Adipocyte (in vitro differentiated cells): ENCODE measurements around the gene CMPK2.

Experiments used
- DNase-seq: peaks from one replicate; pipeline ENCODE4 v3.0.0-alpha.2; 2015; ENCODE audit warnings: low read depth
- H3K27me3 ChIP-seq: replicated peaks from 2 replicates; pipeline ENCODE4 v1.7.0; 2013; ENCODE audit warnings: mild to moderate bottlenecking, low read length, moderate library complexity; ENCODE audit not compliant: control insufficient read depth, insufficient read depth
- H3K36me3 ChIP-seq: 2 replicates; pipeline ENCODE4 v1.7.0; 2013; ENCODE audit warnings: low read length, mild to moderate bottlenecking, moderate library complexity; ENCODE audit not compliant: control insufficient read depth, insufficient read depth, severe bottlenecking
- H3K4me1 ChIP-seq: 2 replicates; pipeline ENCODE4 v1.7.0; 2013; ENCODE audit warnings: mild to moderate bottlenecking, low read length, moderate library complexity; ENCODE audit not compliant: control insufficient read depth, insufficient read depth
- H3K4me3 ChIP-seq: 2 replicates; pipeline ENCODE4 v1.7.0; 2013; ENCODE audit warnings: mild to moderate bottlenecking, low read length, moderate library complexity
- H3K9ac ChIP-seq: 2 replicates; pipeline ENCODE4 v1.7.0; 2013; ENCODE audit warnings: mild to moderate bottlenecking, low read length, moderate library complexity
- H3K9me3 ChIP-seq: 2 replicates; pipeline ENCODE4 v1.7.0; 2013; ENCODE audit warnings: mild to moderate bottlenecking, low read length, moderate library complexity; ENCODE audit not compliant: control insufficient read depth

The CMPK2 gene

DNA sequence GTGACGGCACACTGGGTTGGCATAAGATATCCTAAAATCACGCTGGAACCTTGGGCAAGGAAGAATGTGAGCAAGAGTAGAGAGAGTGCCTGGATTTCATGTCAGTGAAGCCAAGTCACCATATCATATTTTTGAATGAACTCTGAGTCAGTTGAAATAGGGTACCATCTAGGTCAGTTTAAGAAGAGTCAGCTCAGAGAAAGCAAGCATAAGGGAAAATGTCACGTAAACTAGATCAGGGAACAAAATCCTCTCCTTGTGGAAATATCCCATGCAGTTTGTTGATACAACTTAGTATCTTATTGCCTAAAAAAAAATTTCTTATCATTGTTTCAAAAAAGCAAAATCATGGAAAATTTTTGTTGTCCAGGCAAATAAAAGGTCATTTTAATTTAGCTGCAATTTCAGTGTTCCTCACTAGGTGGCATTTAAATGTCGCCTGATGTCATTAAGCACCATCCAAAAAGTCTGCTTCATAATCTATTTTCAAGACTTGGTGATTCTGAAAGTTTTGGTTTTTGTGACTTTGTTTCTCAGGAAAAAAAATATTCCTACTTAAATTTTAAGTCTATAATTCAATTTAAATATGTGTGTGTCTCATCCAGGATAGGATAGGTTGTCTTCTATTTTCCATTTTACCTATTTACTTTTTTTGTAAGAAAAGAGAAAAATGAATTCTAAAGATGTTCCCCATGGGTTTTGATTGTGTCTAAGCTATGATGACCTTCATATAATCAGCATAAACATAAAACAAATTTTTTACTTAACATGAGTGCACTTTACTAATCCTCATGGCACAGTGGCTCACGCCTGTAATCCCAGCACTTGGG, 31.4 kb upstream of the CMPK2 start:
- H3K4me3 ChIP-seq = no peak overlapping the region
- no peaks in the 10 kb centered on the region for H3K9me3 ChIP-seq
- H3K27me3 ChIP-seq = no peaks in the 10 kb centered on the region
- peak; percentile 80 for DNase-seq
- H3K9ac ChIP-seq = no peak overlapping the region
- no peaks in the 10 kb centered on the region for H3K36me3 ChIP-seq
- H3K4me1 ChIP-seq = no peaks in the 10 kb centered on the region

DNA sequence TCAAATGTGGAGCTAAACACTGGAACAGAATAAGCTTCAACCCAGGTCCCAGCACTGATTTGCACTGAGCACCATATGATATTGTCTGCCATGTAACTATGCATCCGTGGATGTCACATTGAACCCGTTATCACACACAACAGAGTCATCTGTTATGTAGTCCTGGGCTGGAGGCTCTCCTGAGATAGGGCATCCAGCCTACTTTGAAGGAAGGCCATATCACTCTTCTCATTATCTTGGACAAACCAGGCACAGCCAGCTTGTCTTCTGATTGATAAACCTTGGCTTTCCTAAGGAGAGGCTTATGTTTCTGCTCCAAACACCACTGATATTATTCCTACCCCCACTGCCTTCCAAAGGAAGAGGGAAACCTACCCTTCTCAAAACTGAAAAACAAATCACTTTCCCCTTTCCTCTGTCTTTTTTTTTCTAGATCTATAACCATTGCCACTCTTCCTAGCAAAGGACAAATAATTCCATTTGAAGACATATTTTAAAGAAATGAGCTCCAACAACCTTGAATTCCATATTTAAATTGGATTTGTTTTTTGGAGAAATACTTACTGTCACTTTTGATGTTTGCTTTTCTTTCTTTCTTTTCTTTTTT, 28.3 kb upstream of the CMPK2 start:
- no peaks in the 10 kb centered on the region for H3K4me1 ChIP-seq
- H3K27me3 ChIP-seq = no peaks in the 10 kb centered on the region
- H3K36me3 ChIP-seq = no peaks in the 10 kb centered on the region
- no peak for DNase-seq
- H3K9ac ChIP-seq = no peak overlapping the region
- no peaks in the 10 kb centered on the region for H3K9me3 ChIP-seq
- no peak overlapping the region for H3K4me3 ChIP-seq

DNA sequence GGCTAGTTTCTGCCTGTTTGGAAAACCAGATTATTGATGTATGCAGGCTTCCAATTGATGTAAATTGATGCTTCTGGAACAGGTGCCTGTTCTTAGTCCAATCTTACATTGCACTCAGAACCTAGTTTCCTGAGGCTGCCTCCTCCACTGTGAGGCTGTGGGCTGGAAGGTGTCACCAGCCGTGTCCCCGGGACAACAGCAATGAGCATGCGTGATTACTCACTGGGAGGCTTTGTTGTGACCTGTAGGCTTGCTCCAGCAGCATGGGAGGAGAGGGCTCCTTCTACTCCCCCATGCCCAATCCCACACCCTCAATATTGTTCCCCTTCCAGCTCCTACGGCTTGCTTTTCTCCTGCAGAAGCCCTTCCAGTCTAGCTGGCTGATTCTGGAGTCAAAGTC, 23.0 kb upstream of the CMPK2 start:
- no peaks in the 10 kb centered on the region for H3K9me3 ChIP-seq

DNA sequence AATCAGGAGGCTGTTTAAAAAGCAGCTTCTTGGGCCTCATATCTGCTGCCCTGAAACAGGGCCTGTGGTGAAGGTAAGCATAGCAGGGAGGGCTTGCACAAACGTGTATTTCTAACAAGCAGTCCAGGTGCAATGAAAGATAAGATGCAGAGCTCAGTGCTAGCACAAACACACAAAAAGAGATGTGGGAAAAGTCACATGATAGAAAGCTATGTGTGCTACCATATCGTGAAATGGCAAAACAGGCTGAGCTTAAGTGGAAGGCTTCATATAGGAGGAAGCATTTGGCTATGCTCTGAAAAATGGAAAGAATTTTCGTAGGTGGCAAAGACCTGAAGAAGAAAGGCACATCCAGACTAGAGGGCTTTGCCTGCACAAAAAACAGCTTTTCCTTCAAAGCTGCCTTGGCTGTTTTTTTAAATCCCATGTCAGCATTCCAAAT, 22.1 kb upstream of the CMPK2 start:
- H3K27me3 ChIP-seq = no peaks in the 10 kb centered on the region
- no peak overlapping the region for H3K4me3 ChIP-seq
- no peak overlapping the region for H3K9ac ChIP-seq
- no peaks in the 10 kb centered on the region for H3K9me3 ChIP-seq
- no peaks in the 10 kb centered on the region for H3K4me1 ChIP-seq
- no peaks in the 10 kb centered on the region for H3K36me3 ChIP-seq
- DNase-seq = no peak

More for the DNA sequence above, 23.0 kb upstream of the CMPK2 start:
- H3K36me3 ChIP-seq = no peaks in the 10 kb centered on the region
- H3K4me3 ChIP-seq = no peak overlapping the region
- no peaks in the 10 kb centered on the region for H3K4me1 ChIP-seq
- H3K9ac ChIP-seq = no peak overlapping the region
- DNase-seq = no peak
- no peaks in the 10 kb centered on the region for H3K27me3 ChIP-seq

DNA sequence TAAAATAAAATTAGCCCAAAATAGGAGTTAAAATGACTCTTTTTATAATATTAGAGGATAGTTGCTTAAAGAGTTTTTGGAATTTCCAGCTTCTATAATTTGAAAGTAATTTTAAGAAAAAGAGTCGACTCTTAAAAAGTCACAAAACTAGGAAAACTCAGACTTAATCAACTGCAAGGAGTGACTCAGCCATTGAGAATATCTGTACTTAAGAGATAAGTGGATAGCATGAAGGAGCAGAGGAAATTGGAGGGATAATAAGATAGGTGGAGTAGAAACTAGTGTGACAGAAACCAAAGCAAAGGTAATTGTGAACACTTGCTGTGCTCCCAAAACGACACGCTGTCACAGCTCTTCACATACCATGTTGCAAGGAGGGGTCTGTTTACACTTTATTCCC, 20.3 kb upstream of the CMPK2 start:
- H3K9me3 ChIP-seq = no peaks in the 10 kb centered on the region
- H3K4me1 ChIP-seq = no peaks in the 10 kb centered on the region
- no peak for DNase-seq
- no peaks in the 10 kb centered on the region for H3K27me3 ChIP-seq
- H3K9ac ChIP-seq = no peak overlapping the region
- H3K36me3 ChIP-seq = no peaks in the 10 kb centered on the region
- no peak overlapping the region for H3K4me3 ChIP-seq

DNA sequence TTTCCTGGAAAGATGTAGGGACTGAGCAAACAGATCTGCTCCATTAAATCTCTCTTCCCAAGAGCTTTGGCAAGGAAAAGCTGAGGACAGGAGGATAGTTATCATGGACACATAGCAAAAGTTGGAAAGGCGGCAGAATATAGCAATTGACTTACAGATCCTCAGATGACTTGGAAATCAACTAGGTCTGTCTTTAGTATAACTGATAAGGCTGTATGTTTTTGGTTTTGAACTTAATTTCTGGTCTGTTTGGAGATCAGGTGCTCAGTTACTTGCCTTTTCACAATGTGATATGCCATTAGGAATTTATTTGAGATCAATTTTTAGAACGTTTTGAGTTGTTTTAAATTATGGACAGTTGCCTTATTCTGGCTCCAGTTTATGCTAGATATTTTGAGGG, 19.8 kb upstream of the CMPK2 start:
- no peaks in the 10 kb centered on the region for H3K4me1 ChIP-seq
- H3K36me3 ChIP-seq = no peaks in the 10 kb centered on the region
- no peak overlapping the region for H3K4me3 ChIP-seq
- no peaks in the 10 kb centered on the region for H3K9me3 ChIP-seq
- no peak overlapping the region for H3K9ac ChIP-seq
- H3K27me3 ChIP-seq = no peaks in the 10 kb centered on the region
- DNase-seq = no peak

DNA sequence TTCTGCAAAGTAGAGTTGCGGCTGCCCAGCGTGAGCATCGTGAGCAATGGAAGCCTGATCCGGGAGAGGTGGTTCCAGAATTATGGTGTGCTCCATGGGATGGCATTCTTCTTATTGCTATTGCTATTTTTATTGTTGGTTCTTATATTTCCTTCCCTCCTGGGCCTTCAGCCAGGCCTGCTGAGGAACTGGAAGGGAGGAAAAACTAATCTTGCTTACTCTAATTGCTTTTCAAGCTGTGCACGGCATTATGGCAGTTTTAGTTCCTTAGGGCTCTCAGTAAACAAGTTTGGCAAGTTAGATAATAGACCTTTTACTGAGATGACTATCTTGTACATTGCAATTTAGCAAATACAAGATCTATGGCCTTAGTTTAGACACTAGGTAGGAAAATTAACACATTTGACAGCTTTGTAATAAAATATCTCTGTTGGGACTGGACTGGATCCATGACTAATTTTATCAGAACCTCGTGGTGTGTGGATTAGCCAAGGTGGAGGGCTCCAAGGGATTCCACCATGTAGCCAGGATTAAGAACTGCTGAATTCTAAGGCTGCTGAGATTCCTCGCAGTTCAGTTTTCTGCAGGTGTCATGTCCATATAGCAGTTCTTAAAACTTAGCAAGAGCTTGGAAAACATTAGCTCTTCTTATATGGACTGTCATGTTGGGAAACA, 17.9 kb upstream of the CMPK2 start:
- H3K4me1 ChIP-seq = no peaks in the 10 kb centered on the region
- no peak overlapping the region for H3K4me3 ChIP-seq
- DNase-seq = no peak
- no peaks in the 10 kb centered on the region for H3K9me3 ChIP-seq
- no peak overlapping the region for H3K9ac ChIP-seq
- H3K27me3 ChIP-seq = peaks cover 3% of the 10 kb centered on the region
- no peaks in the 10 kb centered on the region for H3K36me3 ChIP-seq

DNA sequence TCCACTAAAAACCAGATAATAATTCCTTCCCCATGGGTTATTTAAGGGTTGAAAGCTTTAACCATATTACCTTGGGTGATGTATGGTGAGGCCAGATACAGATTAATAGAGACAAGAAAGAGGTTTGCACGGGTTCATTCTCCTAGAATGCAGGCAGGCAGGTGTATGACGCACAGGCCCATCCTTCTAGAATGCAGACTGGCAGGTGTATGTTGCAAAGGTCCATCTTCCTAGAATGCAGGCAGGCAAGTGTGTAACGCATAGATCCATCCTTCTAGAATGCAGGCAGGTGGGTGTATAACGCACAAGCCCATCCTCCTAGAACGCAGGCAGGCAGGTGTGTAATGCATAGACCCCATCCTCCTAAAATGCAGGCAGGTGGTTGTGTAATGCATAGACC, 15.8 kb upstream of the CMPK2 start:
- Histone ChIP-seq H3K36me3 (no peaks in the 10 kb centered on the region), H3K27me3 (peaks cover 4% of the 10 kb centered on the region), H3K9ac (no peak overlapping the region), H3K9me3 (no peaks in the 10 kb centered on the region), H3K4me1 (peaks cover 17% of the 10 kb centered on the region), H3K4me3 (no peak overlapping the region)
- no peak for DNase-seq

DNA sequence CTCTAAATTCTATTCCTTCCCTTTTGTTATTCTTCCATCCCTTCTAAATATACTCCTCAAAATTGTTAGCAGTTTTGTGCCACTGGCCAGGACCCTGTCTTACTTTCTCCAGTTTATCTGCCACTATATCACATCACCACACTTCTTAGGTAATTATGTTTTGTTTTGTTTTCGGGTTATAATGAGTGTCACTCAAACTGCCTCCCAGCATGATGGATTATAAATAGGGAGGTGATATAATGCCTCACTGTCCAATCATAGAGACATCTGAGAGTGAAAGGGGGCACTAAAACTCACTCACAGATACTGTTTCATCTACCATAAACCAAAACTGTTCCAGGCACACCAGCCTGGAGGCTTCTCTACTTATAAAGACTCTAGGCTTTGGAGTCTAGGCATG, 15.3 kb upstream of the CMPK2 start:
- Histone ChIP-seq H3K27me3 (peaks cover 4% of the 10 kb centered on the region), H3K4me3 (no peak overlapping the region), H3K4me1 (peaks cover 17% of the 10 kb centered on the region), H3K9ac (no peak overlapping the region), H3K9me3 (no peaks in the 10 kb centered on the region), H3K36me3 (no peaks in the 10 kb centered on the region)
- DNase-seq = no peak

DNA sequence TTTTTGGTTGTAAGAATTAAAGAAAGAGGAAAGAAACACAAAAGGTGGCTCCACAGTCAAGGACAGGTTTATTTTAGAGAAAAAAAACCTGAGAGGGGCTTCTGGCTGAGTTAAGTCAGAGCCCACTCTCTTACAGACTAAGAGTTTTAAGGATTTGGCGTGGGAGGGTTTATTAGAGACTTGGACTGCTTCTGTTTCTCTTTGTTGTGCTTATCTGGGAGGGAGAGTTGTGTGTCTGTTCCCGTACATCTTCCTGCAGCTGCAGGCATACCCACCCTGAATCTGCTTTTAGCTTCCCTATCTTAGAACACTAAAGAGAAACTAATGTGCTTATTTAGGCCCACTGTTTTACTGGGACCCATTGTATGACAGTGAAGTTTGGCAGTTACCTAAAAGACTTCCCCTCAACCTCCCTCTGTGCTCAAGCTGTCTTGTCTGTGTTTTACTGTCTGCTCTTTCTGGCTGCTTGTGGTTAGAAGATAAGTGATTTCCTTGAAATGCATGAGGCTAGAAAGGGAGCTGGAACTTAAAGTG, 14.6 kb upstream of the CMPK2 start:
- H3K4me1 ChIP-seq = peaks cover 17% of the 10 kb centered on the region
- H3K36me3 ChIP-seq = no peaks in the 10 kb centered on the region
- no peak overlapping the region for H3K4me3 ChIP-seq
- peaks cover 4% of the 10 kb centered on the region for H3K27me3 ChIP-seq
- no peak for DNase-seq
- no peaks in the 10 kb centered on the region for H3K9me3 ChIP-seq
- no peak overlapping the region for H3K9ac ChIP-seq

DNA sequence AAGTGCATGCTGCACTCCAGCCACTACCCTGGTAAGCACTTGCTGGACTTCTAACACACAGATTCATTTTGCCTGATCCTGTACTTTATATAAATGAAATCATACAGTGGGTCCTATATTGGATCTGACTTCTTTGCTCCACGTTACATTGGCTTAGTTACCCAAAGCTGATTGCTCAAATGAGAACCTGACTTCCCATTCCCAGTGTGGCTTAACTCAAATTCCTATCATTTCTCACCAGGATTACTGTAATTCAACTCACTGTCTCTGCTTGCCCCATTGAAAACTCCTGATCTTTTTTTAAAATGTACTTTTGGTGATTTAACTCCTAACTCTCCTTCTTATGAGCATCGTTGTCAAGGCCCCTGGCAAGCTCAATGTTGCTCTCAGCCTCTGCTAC, 13.3 kb upstream of the CMPK2 start:
- Histone ChIP-seq H3K4me3 (no peak overlapping the region), H3K4me1 (peaks cover 17% of the 10 kb centered on the region), H3K9me3 (no peaks in the 10 kb centered on the region), H3K9ac (no peak overlapping the region), H3K27me3 (peaks cover 4% of the 10 kb centered on the region), H3K36me3 (no peaks in the 10 kb centered on the region)
- DNase-seq = peak; percentile 53
